ENCODE measurements around the gene PIEZO1. TPM values are rescaled to one million over a fixed set of nuclear protein-coding genes. Genes with fewer than 3 reads are reported as not detected.

The PIEZO1 gene
- total and polyA plus RNA-seq, 2 donors (not counting 3 experiments of a cell fraction or from before 2014, with no cell fraction given): 298 to 322 TPM

- no TSS peak for BruUV-seq (replicated peaks)
- Histone ChIP-seq H3K27me3 (ENCODE audit: control insufficient read depth in 2 of 2, insufficient read depth in 2 of 2, low read length in 2 of 2) (no peaks in the 10 kb centered on the region), H3K9me3 (replicated peaks; ENCODE audit: control insufficient read depth, insufficient read depth, low read length) (no peaks in the 10 kb centered on the region), H3K27ac (ENCODE audit: insufficient read depth, low read depth, low read length) (no peak overlapping the region), H3K4me3 (replicated peaks in 1 of 3; ENCODE audit: insufficient read depth in 1 of 3, low read depth in 1 of 3, low read length in 3 of 3) (no peak overlapping the region), H3K4me2 (ENCODE audit: insufficient read depth, low read length) (no peak overlapping the region), H4K20me1 (replicated peaks; ENCODE audit: control insufficient read depth, extremely low read depth, insufficient read depth, low read length) (no peaks in the 10 kb centered on the region), H3K9ac (replicated peaks; ENCODE audit: extremely low read depth, insufficient read depth, low read length) (no peak overlapping the region), H3K9me1 (replicated peaks; ENCODE audit: control insufficient read depth, extremely low read depth, insufficient read depth, low read length) (no peaks in the 10 kb centered on the region), H3K4me1 (ENCODE audit: control insufficient read depth, extremely low read depth, insufficient read depth, low read length) (no peaks in the 10 kb centered on the region), H2AFZ (ENCODE audit: low read depth, low read length) (no peak overlapping the region), H3K36me3 (ENCODE audit: control insufficient read depth in 2 of 2, extremely low read depth in 1 of 2, insufficient read depth in 2 of 2, low read length in 2 of 2) (peaks cover 0 to 2% of the 10 kb centered on the region in 2 experiments), H3K79me2 (ENCODE audit: control insufficient read depth, insufficient read depth, low read length) (no peaks in the 10 kb centered on the region)
- dilution Hi-C loops (cut with MboI; ENCODE audit: extremely low pct_ligation_motif_present, low sequenced_read_pairs) (no loop called here), intact Hi-C loops (cut with micrococcal nuclease) (no loop called here)
- peak; percentile 33 for FAIRE-seq
- DNase-seq (ENCODE audit: low read depth, low spot score): no peak
- TF ChIP-seq MYC (IDR thresholded peaks at IDR 0.05; ENCODE audit: low read depth, low read length) (no peak), CTCF (IDR thresholded peaks at IDR 0.05; ENCODE audit: extremely low read depth in 1 of 2, insufficient read depth in 1 of 2, low read depth in 1 of 2, low read length in 2 of 2) (peak in 1 of 2 donors; percentile 39)
- ChIA-PET POLR2A (no interaction called here), CTCF (interaction anchor here (0.8 to 1.6 kb wide), 6 partner anchors 13 to 65 kb away, joined by 3 to 5 read pairs (median 3); no protein-coding TSS in a partner anchor)
These were observed 112.2 kb downstream of the PIEZO1 start for GRCh38 chr16:88672776-88673175.

GRCh38 chr16:88671806-88672205 lies 113.2 kb downstream of the PIEZO1 start:
- Histone ChIP-seq H3K9ac (replicated peaks; ENCODE audit: extremely low read depth, insufficient read depth, low read length) (no peak overlapping the region), H3K27ac (ENCODE audit: insufficient read depth, low read depth, low read length) (no peak overlapping the region), H3K27me3 (ENCODE audit: control insufficient read depth in 2 of 2, insufficient read depth in 2 of 2, low read length in 2 of 2) (no peaks in the 10 kb centered on the region), H4K20me1 (replicated peaks; ENCODE audit: control insufficient read depth, extremely low read depth, insufficient read depth, low read length) (no peaks in the 10 kb centered on the region), H3K79me2 (ENCODE audit: control insufficient read depth, insufficient read depth, low read length) (no peaks in the 10 kb centered on the region), H3K4me1 (ENCODE audit: control insufficient read depth, extremely low read depth, insufficient read depth, low read length) (no peaks in the 10 kb centered on the region), H2AFZ (ENCODE audit: low read depth, low read length) (no peak overlapping the region), H3K9me1 (replicated peaks; ENCODE audit: control insufficient read depth, extremely low read depth, insufficient read depth, low read length) (no peaks in the 10 kb centered on the region), H3K36me3 (ENCODE audit: control insufficient read depth in 2 of 2, extremely low read depth in 1 of 2, insufficient read depth in 2 of 2, low read length in 2 of 2) (peaks cover 0 to 2% of the 10 kb centered on the region in 2 experiments), H3K9me3 (replicated peaks; ENCODE audit: control insufficient read depth, insufficient read depth, low read length) (no peaks in the 10 kb centered on the region), H3K4me2 (ENCODE audit: insufficient read depth, low read length) (no peak overlapping the region), H3K4me3 (replicated peaks in 1 of 3; ENCODE audit: insufficient read depth in 1 of 3, low read depth in 1 of 3, low read length in 3 of 3) (no peak overlapping the region)
- dilution Hi-C loops (cut with MboI; ENCODE audit: extremely low pct_ligation_motif_present, low sequenced_read_pairs): no loop called here
- DNase-seq (ENCODE audit: low read depth, low spot score) (no peak), FAIRE-seq (no peak)
- no TSS peak for BruUV-seq (replicated peaks)
- POLR2A ChIA-PET: no interaction called here
- TF ChIP-seq POLR2A (IDR thresholded peaks at IDR 0.05; ENCODE audit: low read depth, low read length) (no peak), MYC (IDR thresholded peaks at IDR 0.05; ENCODE audit: low read depth, low read length) (no peak), JUN (IDR thresholded peaks at IDR 0.05; ENCODE audit: borderline replicate concordance, insufficient read depth, insufficient read length, low read depth) (no peak), EZH2 (IDR thresholded peaks at IDR 0.05; ENCODE audit: borderline replicate concordance, low read depth, low read length, severe bottlenecking) (no peak), MAX (IDR thresholded peaks at IDR 0.05; ENCODE audit: insufficient read depth, insufficient read length) (no peak), POLR2AphosphoS5 (IDR thresholded peaks at IDR 0.05; ENCODE audit: insufficient read depth, low read depth, low read length) (no peak), CTCF (IDR thresholded peaks at IDR 0.05; ENCODE audit: extremely low read depth in 1 of 2, insufficient read depth in 1 of 2, low read depth in 1 of 2, low read length in 2 of 2) (no peak), GATA2 (IDR thresholded peaks at IDR 0.05; ENCODE audit: insufficient read depth, insufficient read length, low read depth, low read length) (no peak), FOS (IDR thresholded peaks at IDR 0.05; ENCODE audit: borderline replicate concordance, insufficient read depth, low read length) (no peak)
- CTCF ChIA-PET: interaction anchor here (1.6 kb wide), 1 partner anchor 15 kb away, joined by 3 read pairs; no protein-coding TSS in a partner anchor
- intact Hi-C loops (cut with micrococcal nuclease): no loop called here
